Uterus (tissue), 2 donors: ENCODE data around the gene KRTAP10-8.

Experiments
- POLR2A ChIP-seq, 2 donors: fragments of 450-650 bp; IDR thresholded peaks; one replicate each; pipeline ENCODE4 v1.6.1; 2016; ENCODE audit warnings: antibody characterized with exemption in 2 of 2, mild to moderate bottlenecking in 1 of 2, moderate library complexity in 1 of 2
- TF ChIP-seq, protein P1 (sequence below), 4 experiments: fragments of 200-600 bp in 2 of 4; fragments of 450-650 bp in 2 of 4; sonication (generic) in 2 of 4; IDR thresholded peaks; one replicate each; pipeline ENCODE4 v1.5.1; 2016 to 2019; ENCODE audit warnings: antibody characterized with exemption in 4 of 4, mild to moderate bottlenecking in 2 of 4, moderate library complexity in 1 of 4

DNA sequence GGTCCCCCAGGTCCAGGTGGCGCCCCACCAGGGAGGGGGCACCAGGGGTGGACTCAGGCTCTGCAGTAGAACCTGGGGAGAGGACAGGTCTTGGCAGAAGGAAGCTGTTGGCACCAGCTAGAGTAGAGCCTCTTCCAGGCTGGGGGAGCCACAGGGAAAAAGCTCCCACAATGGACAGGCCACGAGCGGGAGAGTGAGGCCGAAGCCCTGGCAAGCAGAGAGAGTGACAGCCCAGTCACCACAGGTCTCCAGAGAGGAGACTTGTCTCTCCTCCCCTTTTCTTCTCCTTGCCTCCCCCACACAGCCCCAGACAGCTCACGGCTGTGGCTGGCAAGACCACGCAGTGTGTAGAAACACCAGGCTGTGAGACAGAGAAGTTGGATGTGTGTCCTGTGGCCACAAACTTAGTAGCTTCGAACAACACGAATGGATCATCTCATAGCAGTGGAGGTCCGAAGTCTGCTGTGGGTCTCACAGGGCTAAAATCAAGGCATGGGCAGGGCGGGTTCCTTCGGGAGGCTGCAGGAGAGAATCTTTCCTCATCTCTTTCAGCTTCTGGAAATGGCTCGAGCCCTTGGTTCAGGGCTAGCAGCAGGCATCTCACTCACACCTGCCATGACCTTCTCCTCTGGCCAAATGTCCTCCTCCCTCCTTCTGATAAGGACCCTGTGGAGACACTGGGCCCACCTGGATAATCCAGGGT, 39.2 kb downstream of the KRTAP10-8 start:
- TF ChIP-seq, protein P1, sequence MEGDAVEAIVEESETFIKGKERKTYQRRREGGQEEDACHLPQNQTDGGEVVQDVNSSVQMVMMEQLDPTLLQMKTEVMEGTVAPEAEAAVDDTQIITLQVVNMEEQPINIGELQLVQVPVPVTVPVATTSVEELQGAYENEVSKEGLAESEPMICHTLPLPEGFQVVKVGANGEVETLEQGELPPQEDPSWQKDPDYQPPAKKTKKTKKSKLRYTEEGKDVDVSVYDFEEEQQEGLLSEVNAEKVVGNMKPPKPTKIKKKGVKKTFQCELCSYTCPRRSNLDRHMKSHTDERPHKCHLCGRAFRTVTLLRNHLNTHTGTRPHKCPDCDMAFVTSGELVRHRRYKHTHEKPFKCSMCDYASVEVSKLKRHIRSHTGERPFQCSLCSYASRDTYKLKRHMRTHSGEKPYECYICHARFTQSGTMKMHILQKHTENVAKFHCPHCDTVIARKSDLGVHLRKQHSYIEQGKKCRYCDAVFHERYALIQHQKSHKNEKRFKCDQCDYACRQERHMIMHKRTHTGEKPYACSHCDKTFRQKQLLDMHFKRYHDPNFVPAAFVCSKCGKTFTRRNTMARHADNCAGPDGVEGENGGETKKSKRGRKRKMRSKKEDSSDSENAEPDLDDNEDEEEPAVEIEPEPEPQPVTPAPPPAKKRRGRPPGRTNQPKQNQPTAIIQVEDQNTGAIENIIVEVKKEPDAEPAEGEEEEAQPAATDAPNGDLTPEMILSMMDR (IDR thresholded peaks at IDR 0.05): no peak
- TF ChIP-seq POLR2A (IDR thresholded peaks at IDR 0.05): no peak
